ENCODE results near the gene TMTC1. TPM values are rescaled to one million over a fixed set of nuclear protein-coding genes. Genes with fewer than 3 reads are reported as not detected.

The TMTC1 gene
- total RNA-seq, 4 donors from 2014 or later, result 83.9 to 169 (median 96.9) TPM

DNA sequence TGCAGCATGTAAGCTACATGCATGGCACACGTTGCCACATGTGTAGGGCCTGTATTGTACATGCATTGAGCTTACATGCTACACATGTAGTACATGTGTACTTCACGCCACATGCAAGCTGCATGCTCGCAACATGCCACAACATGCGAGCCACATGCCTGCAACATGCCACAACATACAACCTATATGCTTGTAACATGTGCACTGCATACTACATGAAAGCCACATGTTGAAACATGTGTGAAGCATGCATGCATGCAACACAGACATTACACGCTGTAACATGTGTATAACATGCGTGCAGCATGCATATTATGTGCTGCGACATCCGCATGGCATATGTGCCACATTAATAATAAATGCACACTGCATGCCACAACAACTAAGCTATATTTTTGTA, 9.1 kb upstream of the TMTC1 start:
- no peak for DNase-seq (ENCODE audit: low spot score)
- ATAC-seq (ENCODE audit: low FRiP score), result no peak
- TF ChIP-seq, protein P1, sequence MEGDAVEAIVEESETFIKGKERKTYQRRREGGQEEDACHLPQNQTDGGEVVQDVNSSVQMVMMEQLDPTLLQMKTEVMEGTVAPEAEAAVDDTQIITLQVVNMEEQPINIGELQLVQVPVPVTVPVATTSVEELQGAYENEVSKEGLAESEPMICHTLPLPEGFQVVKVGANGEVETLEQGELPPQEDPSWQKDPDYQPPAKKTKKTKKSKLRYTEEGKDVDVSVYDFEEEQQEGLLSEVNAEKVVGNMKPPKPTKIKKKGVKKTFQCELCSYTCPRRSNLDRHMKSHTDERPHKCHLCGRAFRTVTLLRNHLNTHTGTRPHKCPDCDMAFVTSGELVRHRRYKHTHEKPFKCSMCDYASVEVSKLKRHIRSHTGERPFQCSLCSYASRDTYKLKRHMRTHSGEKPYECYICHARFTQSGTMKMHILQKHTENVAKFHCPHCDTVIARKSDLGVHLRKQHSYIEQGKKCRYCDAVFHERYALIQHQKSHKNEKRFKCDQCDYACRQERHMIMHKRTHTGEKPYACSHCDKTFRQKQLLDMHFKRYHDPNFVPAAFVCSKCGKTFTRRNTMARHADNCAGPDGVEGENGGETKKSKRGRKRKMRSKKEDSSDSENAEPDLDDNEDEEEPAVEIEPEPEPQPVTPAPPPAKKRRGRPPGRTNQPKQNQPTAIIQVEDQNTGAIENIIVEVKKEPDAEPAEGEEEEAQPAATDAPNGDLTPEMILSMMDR (IDR thresholded peaks at IDR 0.05), result no peak

DNA sequence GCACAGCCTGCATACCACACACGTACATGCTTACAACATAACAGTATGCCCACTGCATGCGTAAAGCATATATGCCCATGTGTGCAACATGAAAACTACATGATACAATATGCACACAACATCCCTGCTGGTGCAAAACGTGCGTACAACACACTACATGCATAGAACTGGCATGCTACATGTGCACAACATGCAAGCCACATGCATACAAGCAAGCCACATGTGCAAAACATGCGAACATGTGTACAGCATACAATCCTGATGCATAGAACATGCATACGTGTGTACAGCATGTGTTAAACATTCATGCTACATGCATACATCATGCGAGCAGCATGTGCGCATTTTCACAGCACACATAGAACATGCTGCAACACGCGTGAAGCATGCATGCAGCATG, 8.4 kb upstream of the TMTC1 start:
- DNase-seq (ENCODE audit: low spot score), result no peak
- ATAC-seq (ENCODE audit: low FRiP score), result no peak
- TF ChIP-seq, protein P1 (IDR thresholded peaks at IDR 0.05), result no peak

DNA sequence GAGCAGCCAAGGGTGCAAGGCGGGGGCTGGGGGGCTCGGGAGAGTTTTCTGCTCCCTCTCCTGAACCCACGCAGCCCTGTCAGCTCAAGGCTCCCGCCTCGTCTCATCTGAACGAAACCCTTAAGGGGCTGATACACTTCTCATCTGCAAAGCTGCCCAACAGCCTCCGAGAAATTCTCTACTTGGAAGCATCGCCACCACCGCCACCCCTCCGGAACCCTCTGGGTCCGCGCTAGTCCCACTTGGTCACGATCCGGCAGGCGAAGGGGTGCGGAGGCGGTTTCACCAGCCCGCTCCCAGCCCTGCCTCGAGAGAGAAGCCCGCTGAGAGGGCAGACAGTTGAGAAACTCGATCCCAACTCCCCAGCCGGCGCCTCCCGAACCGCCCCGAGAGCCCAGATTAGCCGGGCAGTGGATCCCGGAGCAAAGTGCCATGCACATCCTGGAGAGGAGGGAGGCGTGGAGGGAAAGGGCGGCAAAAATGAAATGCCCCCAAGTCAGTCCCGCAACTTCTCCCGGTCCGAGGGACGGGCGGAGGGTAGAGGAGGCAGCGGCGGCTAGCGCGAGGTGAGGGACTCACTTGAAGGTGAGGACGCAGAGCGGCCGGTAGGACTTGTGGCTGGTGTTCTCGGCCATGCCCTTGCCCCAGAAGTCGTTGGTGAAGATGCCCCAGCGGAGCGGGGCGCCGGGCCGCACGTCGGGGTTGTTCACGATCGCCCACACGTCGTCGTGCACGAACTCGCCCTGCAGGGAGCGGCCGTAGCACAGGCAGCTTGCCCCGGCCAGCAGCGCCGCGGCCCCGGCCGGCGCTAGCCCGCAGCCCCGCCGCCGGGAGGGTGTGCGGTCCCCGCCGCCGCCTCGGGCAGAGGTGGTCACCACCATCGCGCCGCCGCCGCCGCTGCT, 620 bp downstream of the TMTC1 start:
- ATAC-seq (ENCODE audit: low FRiP score) (peak; percentile 61), DNase-seq (ENCODE audit: low spot score) (peak; percentile 41)
- TF ChIP-seq, protein P1 (IDR thresholded peaks at IDR 0.05), result no peak

DNA sequence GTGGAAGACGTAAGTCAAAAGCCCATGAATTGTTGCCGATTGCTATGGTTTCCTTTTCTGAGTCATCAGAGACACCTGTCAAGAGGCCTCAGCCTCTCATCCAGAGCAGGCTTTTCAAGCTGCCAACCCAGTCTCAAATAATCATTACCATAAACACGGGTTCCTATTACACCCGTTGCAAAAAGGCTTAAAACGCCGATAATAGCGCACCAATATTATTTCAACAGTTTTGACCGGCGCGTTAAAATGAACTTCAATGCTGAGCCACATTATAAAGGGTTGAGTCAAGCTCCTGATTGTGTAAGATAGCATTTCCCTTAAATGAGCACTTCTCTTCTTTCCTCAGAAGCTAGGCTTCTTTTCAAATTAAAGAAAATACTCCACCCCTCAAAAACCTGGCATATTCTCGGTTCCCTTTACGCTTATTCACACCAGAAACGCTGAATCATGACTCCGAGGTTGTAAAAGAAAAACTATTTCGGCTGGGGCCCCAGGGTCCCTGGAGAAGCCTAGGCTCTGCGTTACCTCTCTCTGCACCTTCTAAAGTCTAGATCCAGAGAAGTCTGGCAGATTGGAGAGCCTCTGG, 1.4 kb downstream of the TMTC1 start:
- DNase-seq (ENCODE audit: low spot score) (no peak), ATAC-seq (ENCODE audit: low FRiP score) (peak; percentile 82)
- TF ChIP-seq, protein P1 (IDR thresholded peaks at IDR 0.05), result no peak

DNA sequence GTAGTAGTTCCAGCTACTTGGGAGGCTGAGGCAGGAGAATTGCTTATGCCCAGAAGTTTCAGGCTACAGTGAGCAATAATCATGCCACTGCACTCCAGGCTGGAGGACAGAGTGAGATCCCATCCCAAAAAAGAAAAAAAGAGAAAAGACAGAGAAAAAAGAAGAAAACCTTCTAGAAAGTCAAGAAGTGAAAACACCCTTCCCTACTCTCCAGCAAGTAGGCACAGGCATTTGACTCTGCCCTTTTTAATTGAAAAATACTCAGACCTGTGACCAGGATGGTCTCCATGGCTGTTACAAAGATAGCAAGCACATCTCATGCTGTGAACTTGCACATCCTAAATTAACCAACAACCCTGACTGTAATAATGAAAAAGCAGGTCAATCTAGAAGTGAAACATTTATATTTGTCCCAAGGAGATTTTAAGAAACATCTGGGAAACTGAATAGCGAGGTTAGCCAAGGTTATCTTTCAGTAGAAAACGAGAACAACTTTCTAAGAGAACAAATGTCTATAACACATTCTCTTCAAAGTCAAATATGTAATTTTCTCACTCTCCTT, 2.0 kb downstream of the TMTC1 start:
- TF ChIP-seq, protein P1 (IDR thresholded peaks at IDR 0.05), result no peak
- ATAC-seq (ENCODE audit: low FRiP score) (no peak), DNase-seq (ENCODE audit: low spot score) (no peak)

DNA sequence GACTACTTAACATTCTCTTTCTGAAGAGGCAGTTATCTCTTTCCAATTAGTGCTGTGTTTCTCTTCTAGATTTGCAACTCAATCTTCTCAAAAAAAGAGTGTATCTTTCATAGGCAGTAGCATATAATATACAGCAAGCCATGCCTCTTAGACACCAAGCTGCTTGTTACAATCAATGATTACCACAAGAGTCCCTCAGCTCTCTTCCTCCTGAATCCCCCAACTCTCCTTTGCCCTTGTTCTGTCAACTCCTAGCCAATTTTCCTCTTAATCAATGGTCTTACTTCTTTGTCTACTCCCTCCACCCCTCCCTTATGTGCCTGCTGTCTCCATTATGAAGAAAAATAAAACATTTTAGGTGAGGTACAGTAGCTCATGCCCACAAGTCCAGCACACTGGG, 2.6 kb downstream of the TMTC1 start:
- DNase-seq (ENCODE audit: low spot score) (no peak), ATAC-seq (ENCODE audit: low FRiP score) (no peak)
- TF ChIP-seq, protein P1 (IDR thresholded peaks at IDR 0.05), result no peak

Data from omental fat pad (tissue), 4 donors.